ENCODE data around the gene SMIM14.
"Not testable (repeated sequence)": the region's sequence is repeated elsewhere in the genome, so short reads cannot be mapped to it uniquely, and the experiment has no call there.

DNA sequence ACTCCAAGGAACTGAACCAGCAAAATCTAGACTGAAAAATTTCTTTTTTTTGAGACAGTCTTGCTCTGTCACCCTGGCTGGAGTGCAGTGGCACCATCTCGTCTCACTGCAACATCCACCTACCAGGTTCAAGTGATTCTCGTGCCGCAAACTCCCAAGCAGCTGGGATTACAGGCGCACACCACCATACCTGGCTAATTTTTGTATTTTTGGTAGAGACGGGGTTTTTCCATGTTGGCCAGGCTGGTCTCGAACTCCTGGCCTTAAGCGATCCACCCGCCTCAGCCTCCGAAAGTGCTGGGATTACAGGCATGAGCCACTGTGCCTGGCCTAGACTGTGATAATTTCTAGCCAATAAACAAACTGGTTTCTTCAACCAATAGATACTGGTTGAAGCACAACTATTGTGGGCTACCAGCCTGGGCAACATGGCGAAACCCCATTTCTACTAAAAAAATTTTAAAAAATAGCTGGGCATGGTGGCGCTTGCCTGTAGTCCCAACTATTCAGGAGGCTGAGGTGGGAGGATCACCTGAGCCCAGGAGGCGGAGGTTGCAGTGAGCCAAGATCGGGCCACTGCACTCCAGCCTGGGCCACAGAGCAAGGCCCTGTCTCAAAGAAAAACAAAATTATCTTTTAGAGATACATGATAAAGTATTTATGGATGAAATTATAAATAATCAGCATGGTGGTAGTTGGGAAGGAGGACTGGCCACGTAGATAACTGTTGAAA lies 122.8 kb downstream of the SMIM14 start:
- TF ChIP-seq POLR2A (IDR thresholded peaks at IDR 0.05; ENCODE audit: low read length); GATA1 (IDR thresholded peaks at IDR 0.05; ENCODE audit: low read depth, low read length): not testable (repeated sequence)
